Fibroblast of skin of right biceps (primary cell): ENCODE measurements around the gene KDSR.

Experiments
- DNase-seq: peaks from one replicate; pipeline ENCODE4 v3.0.0-alpha.2; 2013

The KDSR gene

GRCh38 chr18:63319383-63320122, 47.5 kb downstream of the KDSR start, which contains the start of gene BCL2:
BCL2 (minus strand) TSS chr18:63319769.
- peak; percentile 18 for DNase-seq

GRCh38 chr18:63318889-63319382, 48.1 kb downstream of the KDSR start:
- DNase-seq, result no peak

- DNase-seq, result no peak
Measured at GRCh38 chr18:63317982-63318888, 48.8 kb downstream of the KDSR start.

GRCh38 chr18:63317556-63317946, 49.5 kb downstream of the KDSR start:
- DNase-seq, result no peak

GRCh38 chr18:63316612-63317555, 50.1 kb downstream of the KDSR start:
- no peak for DNase-seq

GRCh38 chr18:63315876-63316275, 51.1 kb downstream of the KDSR start:
- DNase-seq, result peak; percentile 34

- no peak for DNase-seq
Measured at GRCh38 chr18:63315131-63315662, 51.8 kb downstream of the KDSR start.

GRCh38 chr18:63314062-63314790, 52.8 kb downstream of the KDSR start:
- DNase-seq, result no peak

GRCh38 chr18:63313396-63313917, 53.5 kb downstream of the KDSR start:
- DNase-seq, result no peak

- no peak for DNase-seq
Measured at GRCh38 chr18:63312737-63313395, 54.1 kb downstream of the KDSR start.

- DNase-seq, result no peak
Measured at GRCh38 chr18:63312019-63312409, 55.0 kb downstream of the KDSR start.

GRCh38 chr18:63311118-63312018, 55.6 kb downstream of the KDSR start:
- no peak for DNase-seq

- no peak for DNase-seq
Measured at GRCh38 chr18:63309422-63309821, 57.6 kb downstream of the KDSR start.

GRCh38 chr18:63307551-63308200, 59.3 kb downstream of the KDSR start:
- DNase-seq, result peak; percentile 47

- no peak for DNase-seq
Measured at GRCh38 chr18:63306819-63307550, 60.0 kb downstream of the KDSR start.

GRCh38 chr18:63306249-63306648, 60.8 kb downstream of the KDSR start:
- DNase-seq, result no peak

- no peak for DNase-seq
Measured at GRCh38 chr18:63303547-63303946, 63.5 kb downstream of the KDSR start.

- no peak for DNase-seq
Measured at GRCh38 chr18:63302636-63303405, 64.2 kb downstream of the KDSR start.
